Measurements from ENCODE around the gene FLNB. TPM values are rescaled to one million over a fixed set of nuclear protein-coding genes. Genes with fewer than 3 reads are reported as not detected.
A peak's percentile ranks its signal among the peaks of the same experiment; 100 is the strongest.
"Not testable (repeated sequence)": the region's sequence is repeated elsewhere in the genome, so short reads cannot be mapped to it uniquely, and the experiment has no call there.

The FLNB gene
- polyA plus RNA-seq, 10 donors = 52.9 to 88.3 (median 63.2) TPM

- DNase-seq = not testable (repeated sequence)
Observed at GRCh38 chr3:58051658-58052261, 43.5 kb downstream of the FLNB start.

DNA sequence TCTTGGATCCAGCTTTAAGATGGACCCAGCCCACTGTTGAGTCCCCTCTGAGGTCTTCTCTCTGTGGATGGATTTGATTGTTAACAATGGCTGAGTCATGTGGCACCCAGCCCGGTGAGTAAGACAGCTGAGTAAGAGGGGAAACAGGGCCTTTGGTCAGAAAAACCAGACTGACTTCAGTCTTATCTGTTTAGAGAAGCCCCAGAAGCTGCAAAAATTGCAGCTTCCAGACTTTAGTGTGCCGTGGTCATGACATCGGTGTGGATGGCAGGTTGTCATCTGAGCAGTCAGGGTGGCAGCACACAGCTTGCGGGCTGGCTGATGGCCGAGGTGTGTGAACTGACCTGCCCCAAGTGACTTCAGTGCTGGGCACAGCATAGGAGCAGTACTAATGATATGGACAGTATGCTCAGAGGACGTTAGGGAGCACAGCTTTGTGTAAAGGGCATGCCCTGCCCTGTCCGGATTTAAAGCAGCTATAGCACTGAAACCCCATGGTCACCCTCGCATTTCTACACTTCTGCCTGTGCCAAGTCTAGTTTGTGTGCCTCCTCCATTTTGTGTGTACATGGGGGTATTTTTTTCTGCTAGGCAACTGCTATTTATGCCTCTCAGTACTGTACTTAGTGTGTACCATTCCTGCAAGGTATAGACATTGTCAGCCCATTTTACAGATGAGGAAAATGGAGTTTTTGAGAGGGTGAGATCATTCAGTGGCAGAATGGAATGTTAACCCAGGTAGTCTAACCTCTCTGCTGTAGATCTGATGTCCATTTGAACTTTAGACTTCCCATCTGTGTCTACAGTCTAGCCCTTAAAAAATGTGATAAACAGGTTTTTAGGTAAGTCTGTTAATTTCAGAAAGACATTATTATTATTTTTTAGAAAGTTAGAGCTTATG is 44.4 kb downstream of the FLNB start:
- DNase-seq = peak; percentile 81 to 94 (median 90)

DNA sequence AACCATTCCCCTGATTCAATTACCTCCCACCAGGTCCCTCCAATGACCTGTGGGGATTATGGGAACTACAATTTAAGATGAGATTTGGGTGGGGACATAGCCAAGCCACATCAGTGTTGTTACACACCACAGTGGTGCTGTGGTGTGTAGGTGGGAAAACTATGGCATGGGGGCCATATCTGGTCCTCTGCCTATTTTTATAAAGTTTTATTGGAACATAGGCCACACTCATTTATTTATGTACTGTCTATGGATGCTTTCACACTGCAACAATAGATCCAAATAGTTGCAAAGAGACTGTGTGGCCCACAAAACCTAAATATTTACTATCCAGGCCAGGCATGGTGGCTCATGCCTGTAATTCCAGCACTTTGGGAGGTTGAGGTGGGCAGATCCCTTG is 46.4 kb downstream of the FLNB start:
- DNase-seq = no peak

- DNase-seq = no peak
Observed at GRCh38 chr3:58055314-58055713, 47.1 kb downstream of the FLNB start.

- not testable (repeated sequence) for DNase-seq
Observed at GRCh38 chr3:58055891-58056290, 47.7 kb downstream of the FLNB start.

DNA sequence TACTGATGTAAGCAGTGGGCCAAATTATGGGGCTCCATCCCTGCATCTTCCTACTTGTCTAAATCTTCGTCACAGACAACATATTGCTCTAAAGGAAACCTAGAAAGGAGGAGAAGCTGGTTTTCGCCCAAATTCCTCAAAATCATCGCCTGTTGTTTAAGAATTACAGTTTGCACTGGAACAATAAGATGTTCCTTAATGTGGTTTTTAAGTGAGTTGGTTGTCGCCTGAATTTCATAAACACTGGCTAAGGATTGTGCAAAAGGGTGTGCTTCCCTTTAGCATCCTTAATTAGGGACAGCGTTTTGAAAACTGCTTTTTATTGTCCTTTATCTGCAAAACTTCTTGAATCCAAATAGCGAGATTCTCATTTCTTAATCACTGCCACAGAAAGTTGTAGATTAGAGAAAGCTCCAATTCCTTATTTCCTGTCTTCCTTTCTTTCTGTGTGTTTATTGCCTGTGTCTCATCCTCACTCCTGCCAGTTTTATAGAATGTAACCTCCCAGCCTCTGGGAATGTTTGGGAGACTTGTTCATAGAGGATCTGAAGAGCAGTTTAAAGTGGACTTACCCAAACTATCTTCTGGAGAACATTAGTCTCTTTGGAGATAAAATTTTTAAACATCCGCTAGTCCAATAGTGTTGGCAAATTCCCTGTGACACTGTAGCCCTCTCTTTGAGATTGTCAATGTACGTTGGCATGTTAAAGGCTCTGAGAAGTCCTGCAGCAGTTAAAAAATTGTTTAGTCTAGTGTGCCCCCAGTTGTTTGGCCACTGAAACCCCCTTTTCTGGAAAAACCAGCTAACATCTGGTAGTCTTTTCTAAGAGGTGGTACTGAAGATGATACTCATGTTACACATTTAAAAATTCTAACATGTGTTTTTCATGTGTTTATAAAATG is 50.4 kb downstream of the FLNB start:
- DNase-seq = peak in 2 of 3 donors; percentile 75 to 78

- peak in 1 of 3 donors; percentile 72 for DNase-seq
Observed at GRCh38 chr3:58059349-58060321, 51.4 kb downstream of the FLNB start.

- peak; percentile 79 to 92 (median 82) for DNase-seq
Observed at GRCh38 chr3:58062472-58062871, 54.2 kb downstream of the FLNB start.

DNA sequence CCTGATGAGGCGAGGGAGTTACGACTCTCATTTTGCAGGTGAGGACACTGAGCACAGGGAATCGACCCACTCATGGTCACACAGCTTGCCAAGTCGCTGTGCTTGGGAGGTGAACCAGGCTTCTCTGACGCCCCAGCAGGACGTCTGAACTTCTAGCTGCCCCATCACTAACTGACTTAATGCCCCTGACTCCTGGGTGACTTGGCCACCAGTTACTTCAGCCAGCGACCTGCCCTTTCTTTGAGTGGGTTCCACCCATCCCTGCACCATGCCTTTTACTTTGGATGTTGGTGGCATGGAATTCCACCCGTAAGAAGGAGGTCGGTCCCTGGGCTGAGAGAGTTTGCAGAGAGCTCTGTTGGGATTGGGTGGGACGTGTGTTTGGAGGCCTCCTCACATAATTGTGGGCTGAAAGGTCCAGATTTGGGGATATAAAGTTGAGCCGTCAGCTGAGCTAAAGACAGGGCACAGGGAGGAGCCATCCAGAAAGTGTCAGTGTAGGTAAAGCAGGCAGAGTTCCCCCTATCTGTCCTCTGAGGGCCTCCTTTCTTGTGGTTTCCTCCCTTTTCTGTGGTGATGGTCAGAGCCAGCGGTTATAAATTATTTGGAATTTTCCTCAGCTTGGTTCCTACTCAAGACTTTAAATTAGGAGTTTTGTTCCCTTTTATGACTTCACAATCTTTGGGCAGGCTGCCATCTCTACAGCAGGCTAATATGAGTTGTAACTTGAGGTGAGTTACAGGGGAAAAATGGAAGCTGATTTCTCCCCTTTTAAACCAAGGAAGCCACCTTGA is 55.0 kb downstream of the FLNB start:
- DNase-seq = peak; percentile 81 to 88 (median 85)

- no peak for DNase-seq
Observed at GRCh38 chr3:58064923-58065638, 56.9 kb downstream of the FLNB start.

DNA sequence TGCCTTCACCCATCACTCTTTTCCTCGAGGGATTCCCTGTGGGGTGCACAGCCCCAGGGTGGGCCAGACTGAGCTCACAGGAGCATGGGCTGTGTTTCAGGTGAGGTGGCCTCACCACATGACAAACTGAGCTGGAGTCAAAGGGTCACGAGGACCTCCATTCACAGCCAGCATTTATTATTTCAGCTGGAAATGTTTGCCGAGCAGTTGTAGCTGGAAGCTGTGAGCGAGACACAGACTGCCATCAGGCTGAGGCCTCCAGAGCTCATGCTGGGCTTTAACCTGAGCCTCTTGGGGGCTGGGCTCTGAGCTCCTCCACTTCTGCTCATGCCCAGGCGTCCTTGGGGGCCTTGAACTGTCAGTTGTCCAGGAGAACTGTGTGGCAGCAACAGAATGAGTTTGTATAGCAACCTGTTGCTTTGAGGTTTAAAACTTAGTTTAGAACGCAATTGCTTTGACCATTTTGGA is 57.5 kb downstream of the FLNB start:
- peak in 1 of 3 donors; percentile 35 for DNase-seq

DNA sequence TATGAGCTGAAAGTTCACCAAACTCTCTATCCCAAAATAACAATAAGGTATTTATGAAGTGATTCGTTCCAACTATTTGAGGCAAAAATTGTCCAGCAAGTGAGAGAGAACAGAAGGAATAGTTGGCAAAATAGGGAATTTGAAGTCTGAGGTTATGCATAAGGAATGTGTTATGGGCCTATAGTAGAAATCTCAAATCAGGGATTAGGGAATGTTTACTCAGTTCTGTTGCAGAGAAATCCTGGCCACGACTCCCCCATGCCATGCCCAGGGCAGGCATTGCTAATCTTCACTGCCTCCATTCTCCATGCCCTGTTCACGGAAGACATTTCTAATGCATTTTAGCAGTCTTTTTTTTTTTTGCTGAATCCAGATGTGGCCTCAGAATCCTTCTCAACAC is 58.6 kb downstream of the FLNB start:
- peak in 2 of 3 donors; percentile 73 to 77 for DNase-seq

DNA sequence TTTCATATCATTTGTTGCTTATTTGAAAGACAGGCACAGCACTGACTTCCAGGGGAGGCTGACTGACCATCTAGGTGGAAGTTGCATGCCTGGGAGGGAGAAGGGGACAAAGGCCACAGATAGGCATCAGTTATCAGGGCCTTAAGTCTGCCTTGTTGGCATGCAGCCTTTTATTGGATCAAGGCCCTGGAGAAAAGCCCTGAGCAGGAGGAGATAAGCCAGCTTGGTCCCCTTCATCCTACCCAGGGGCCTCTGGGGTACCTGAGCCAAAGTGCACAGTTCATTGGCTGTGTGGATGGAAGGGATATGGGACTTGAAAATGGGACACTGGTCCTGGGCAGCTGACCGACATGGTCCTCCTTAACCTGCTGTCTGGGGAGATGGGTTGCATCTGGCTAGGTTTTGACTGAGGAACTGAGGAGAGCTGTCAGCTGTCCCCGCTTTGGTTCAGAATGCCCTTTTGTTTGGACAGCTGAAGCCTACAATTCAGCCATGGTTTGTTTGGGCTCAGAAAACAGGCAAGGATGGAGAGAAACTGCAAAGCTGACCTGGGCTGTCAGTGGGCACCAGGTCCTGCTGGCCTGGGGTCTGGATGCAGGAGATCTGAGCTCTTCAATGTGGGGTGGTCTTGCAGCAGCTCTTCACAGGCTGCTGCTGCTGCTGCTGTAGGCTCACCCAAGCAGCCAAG is 60.0 kb downstream of the FLNB start:
- DNase-seq = peak in 1 of 3 donors; percentile 30

DNA sequence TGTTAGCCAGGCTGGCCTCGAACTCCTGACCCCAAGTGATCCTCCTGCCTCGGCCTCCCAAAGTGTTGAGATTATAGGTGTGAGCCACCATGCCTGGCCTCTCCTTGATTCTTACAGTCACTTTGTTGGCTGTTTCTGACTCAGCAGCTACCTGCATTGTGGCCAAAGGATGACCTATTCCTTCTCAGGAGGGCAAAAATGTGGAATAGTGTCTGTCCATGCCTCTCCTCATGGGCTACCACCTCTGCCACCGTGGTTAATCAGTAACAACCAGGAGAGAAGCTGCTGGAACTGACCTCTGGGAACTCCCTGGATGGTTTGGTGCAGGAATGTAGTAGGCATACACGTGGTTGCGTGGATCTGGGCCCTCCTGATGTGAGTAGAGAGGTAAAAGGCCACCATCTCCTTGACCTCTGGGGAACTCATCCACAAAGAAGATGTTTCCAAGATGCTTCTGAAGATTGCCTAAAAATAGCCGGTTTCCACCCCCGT is 63.3 kb downstream of the FLNB start:
- no peak for DNase-seq

DNA sequence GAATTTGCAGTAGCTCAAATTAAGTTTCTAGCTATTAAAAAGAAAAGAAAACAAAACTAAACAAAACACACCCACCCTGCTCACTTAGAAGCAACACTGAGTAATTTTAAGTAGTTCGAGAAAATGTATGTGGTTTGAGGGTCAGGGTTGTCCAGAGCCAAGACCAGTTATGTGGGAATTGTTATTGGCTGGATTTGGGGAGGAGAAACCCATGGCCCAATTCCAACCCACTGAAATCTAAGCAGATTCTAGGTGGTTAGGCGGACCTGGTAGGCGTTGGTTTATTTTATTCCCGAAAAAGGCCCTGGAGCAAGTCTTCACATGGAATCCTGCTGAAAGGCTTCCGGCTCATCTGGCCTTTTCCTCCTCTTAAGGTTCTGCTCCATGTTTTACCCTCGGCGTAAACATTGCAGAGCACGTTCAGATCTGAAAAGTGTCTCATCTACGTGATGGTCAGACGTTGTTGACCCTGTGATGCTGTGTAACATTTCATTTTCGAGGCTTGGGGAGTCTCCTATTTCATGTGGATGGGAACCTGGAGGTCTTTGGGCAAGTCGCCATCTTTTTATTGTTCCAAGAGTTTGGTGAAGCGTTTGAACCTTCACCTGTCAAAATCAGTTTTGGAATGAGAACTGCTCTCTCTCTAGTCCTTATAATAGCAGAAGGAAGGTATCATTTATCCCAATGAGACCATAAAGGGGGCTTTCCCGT is 64.0 kb downstream of the FLNB start:
- DNase-seq = peak in 1 of 3 donors; percentile 42

- peak in 1 of 3 donors; percentile 29 for DNase-seq
Observed at GRCh38 chr3:58072763-58073130, 64.5 kb downstream of the FLNB start.

DNA sequence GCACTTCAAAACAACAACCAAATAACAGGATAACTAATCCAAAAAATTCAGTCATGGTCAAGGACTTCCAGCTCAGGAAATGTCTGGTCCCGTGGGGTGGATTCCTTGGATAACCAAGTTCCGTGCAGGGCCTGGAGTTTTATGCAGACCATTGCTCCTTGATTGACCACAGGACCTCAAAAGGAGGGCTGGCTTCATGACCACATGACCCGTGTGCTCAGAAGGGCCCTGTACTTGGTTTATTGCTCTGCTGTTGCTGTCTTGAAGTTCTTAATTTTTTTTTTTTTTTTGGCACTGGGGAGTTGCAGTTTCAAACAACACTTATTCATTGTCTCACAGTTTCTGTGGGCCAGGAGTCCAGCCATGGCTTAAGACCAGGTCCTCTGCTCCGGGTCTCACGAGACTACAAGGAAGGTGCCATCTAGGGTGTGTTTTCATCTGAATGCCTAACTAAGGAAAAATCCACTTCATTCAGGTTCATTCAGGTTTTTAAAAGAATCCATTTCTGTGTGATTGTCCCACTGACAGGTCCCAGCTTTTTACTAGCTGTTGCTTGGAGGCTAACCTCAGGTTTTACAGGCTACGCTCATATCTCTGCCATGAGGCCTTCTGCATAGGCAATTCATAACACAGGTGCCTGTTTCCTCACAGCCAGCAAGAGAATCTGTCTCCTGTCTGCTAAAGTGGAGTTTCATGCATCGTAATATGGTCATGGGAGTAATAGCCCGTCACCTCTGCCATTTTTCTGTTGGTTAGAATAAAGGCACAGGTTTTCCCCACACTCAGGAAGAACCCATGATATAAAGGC is 65.3 kb downstream of the FLNB start:
- peak in 1 of 3 donors; percentile 46 for DNase-seq

Measured in muscle of back (tissue), 11 donors.